OCI-LY7 (cell line): ENCODE results near the gene BTBD9.

Source experiments
- CTCF ChIP-seq: fragments of 200-600 bp; sonication (generic); conservative IDR thresholded peaks from 2 replicates; pipeline ENCODE4 v1.5.1; 2014; ENCODE audit warnings: mild to moderate bottlenecking, antibody characterized with exemption, low read length, moderate library complexity, mixed read lengths
- EZH2phosphoT487 ChIP-seq: fragments of 200-600 bp; sonication (generic); IDR thresholded peaks from 2 replicates; pipeline ENCODE4 v1.6.1; 2018; ENCODE audit warnings: low read depth, borderline replicate concordance, mild to moderate bottlenecking, mixed run types, antibody characterized with exemption, low read length, moderate library complexity, mixed read lengths

- no peak for TF ChIP-seq EZH2phosphoT487
- no peak for TF ChIP-seq CTCF
Measured at GRCh38 chr6:38272222-38272621, 367.5 kb downstream of the BTBD9 start.
